ENCODE data around the gene ATRIP.

Gene ATRIP

DNA sequence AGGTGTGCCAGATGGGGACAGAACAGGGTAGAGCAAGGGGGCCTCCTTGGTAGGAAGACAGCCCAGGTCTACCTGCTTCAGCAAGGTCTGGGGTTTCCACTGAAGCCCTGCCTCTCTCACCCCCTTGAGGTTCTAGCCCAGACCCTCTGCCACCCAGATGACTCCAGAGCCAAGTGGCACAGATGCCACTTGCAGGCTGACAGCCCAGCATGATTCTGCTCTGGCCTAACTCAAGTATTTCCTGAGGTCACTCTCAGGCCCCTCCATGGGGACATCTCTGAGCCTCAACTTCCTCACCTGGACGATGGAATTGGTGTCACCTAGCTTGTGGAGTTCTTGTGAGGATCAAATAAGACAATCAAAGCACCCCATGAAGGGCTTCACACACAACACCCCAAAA is 40.6 kb upstream of the ATRIP start:
- no peak for TF ChIP-seq CTCF (IDR thresholded peaks at IDR 0.05; ENCODE audit: control extremely low read depth, extremely low read depth, low read depth, missing control alignments)
- CTCF ChIA-PET, result interaction anchor here (30.6 kb wide), 1 partner anchor 25 kb away, joined by 863 read pairs; the partner anchor contains the start of genes CCDC51, PLXNB1 and TMA7
- POLR2A ChIA-PET, result interaction anchor here (1.2 kb wide), 1 partner anchor 30 kb away, joined by 3 read pairs; no protein-coding TSS in a partner anchor
- no peak for DNase-seq (ENCODE audit: extremely low spot score)

DNA sequence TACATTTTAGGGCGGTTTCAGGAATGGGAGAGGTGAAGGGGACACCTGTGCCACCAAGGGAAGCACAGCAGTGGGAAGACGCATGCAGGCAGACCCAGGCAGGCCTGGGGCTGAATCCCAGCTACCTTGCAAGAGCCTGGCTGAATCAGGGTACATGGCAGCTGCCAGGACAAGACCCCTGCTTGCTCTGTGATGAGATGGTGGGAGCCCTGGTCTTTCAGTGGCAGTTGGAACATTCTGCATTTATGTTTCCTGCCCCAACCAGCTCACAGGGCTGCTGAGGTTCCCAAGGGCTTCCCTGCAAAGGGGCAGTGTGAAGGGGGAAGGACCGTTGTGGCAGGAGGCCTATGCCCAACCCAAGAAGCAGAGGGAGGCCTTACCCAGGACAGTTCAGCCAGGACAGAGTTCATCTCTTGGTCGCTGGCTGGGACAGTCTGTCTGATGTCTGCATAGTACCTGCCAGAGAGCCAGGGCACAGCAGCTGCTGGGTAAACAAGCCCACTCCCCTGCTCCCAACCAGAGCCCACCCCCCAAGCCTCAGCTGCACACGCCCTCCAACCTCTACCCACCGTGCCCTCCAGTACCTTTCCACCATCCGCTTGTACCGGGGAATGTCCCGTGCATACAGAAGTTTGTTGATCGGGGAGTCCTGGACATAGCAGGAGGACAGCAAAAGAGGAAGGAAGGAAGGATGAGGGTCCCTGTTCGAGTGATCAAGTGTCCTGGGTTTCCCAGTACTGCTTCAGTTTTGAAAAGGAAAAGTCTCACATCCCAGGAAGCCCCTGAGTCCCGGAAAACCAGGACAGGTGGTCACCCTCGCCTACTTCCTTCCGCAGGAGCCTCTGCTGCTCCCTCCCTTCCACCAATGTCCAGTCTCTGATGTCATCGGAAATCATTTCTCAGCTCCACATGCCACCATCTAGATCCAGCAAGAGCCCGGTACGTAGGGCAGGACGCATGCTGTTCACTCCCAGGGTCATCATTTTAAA is 39.8 kb upstream of the ATRIP start:
- no peak for TF ChIP-seq CTCF (IDR thresholded peaks at IDR 0.05; ENCODE audit: control extremely low read depth, extremely low read depth, low read depth, missing control alignments)
- POLR2A ChIA-PET, result interaction anchor here (1.2 kb wide), 1 partner anchor 29 kb away, joined by 3 read pairs; no protein-coding TSS in a partner anchor
- DNase-seq (ENCODE audit: extremely low spot score), result no peak
- CTCF ChIA-PET, result interaction anchor here (1.0 to 30.6 kb wide), 3 partner anchors 9 to 157 kb away, joined by 3 to 863 read pairs (median 4); partner anchors contain the start of genes CCDC51, PLXNB1, TMA7 and UCN2

- DNase-seq (ENCODE audit: extremely low spot score), result no peak
- TF ChIP-seq CTCF (IDR thresholded peaks at IDR 0.05; ENCODE audit: control extremely low read depth, extremely low read depth, low read depth, missing control alignments), result no peak
- ChIA-PET CTCF (interaction anchor here (1.0 to 30.6 kb wide), 5 partner anchors 8 to 156 kb away, joined by 3 to 863 read pairs (median 4); partner anchors contain the start of genes CCDC51, PLXNB1, TMA7 and UCN2), POLR2A (no interaction called here)
Observed at GRCh38 chr3:48407542-48408099, 38.9 kb upstream of the ATRIP start.

DNA sequence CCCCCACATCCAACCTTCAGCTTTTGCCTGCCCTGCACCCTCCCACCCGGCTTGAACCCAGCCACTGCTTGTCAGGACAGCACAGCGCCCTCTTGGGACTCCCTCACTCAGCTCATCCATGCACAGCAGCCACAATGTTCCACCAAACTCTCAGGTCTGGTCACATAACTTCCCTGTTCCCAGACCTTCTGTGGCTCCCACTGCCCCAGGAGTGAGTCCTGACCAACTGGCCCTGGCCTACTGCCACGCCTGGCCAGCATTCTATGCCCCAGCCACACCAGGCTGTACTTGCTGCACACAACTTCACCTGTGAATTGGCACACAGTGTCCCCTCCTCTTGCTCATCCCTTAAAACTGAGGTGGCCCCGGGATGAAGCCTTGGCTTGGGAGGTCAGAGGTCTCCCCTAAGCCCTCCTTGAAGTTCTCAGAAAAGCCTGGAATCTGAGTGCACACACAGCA is 37.7 kb upstream of the ATRIP start:
- TF ChIP-seq CTCF (IDR thresholded peaks at IDR 0.05; ENCODE audit: control extremely low read depth, extremely low read depth, low read depth, missing control alignments), result no peak
- CTCF ChIA-PET, result interaction anchor here (1.1 to 30.6 kb wide), 5 partner anchors 9 to 140 kb away, joined by 3 to 863 read pairs (median 3); partner anchors contain the start of genes CCDC51, PLXNB1 and TMA7
- POLR2A ChIA-PET, result no interaction called here
- DNase-seq (ENCODE audit: extremely low spot score), result no peak

GRCh38 chr3:48409291-48410201 is 37.0 kb upstream of the ATRIP start:
- CTCF ChIA-PET, result interaction anchor here (1.3 to 30.6 kb wide), 4 partner anchors 10 to 139 kb away, joined by 3 to 863 read pairs (median 30); partner anchors contain the start of genes CCDC51, PLXNB1 and TMA7
- no peak for TF ChIP-seq CTCF (IDR thresholded peaks at IDR 0.05; ENCODE audit: control extremely low read depth, extremely low read depth, low read depth, missing control alignments)
- DNase-seq (ENCODE audit: extremely low spot score), result no peak
- POLR2A ChIA-PET, result no interaction called here

Data from GM10248 (cell line).